ENCODE data around the gene NFATC2IP.

Gene NFATC2IP

DNA sequence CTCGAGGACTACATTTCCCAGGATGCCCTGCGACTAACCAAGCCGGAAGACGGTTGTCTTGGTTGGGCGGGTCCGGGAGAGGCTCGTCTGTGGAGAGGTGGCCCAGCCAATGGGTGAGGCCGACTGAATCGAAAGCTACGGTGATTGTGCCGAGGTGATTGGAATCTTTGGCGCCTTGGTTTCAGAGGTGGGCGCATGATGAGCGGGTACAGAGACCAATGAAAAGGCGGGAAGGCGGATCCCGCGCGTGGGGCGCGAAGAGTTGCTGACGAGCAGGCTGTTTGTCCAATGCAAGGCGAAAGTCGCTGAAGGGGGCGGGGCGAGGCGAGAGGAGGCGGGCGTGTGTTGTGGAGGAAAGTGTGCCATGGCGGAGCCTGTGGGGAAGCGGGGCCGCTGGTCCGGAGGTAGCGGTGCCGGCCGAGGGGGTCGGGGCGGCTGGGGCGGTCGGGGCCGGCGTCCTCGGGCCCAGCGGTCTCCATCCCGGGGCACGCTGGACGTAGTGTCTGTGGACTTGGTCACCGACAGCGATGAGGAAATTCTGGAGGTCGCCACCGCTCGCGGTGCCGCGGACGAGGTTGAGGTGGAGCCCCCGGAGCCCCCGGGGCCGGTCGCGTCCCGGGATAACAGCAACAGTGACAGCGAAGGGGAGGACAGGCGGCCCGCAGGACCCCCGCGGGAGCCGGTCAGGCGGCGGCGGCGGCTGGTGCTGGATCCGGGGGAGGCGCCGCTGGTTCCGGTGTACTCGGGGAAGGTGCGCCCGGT lies at the start of gene NFATC2IP:
Gene NFATC2IP, plus strand, starts transcription at position 290 of the 762 bp plus-strand sequence. Its CDS starts 75 bp downstream, at position 365.
- Histone ChIP-seq H3K9me3 (ENCODE audit: control insufficient read depth, insufficient read depth, low read length) (no peaks in the 10 kb centered on the region), H3K4me1 (ENCODE audit: control insufficient read depth, insufficient read depth, low read length) (no peaks in the 10 kb centered on the region), H3K36me3 (ENCODE audit: control insufficient read depth, insufficient read depth, low read length) (peaks cover 8% of the 10 kb centered on the region; the same call in 1 of the 2 replicates), H3K4me3 (ENCODE audit: low read length) (peak within 1 kb of the TSS; percentile 94), H3K27ac (ENCODE audit: low read length) (no peak within 1 kb of the TSS), H3K27me3 (ENCODE audit: control insufficient read depth, insufficient read depth, low read length) (no peaks in the 10 kb centered on the region)
- DNase-seq (ENCODE audit: low read depth, low spot score), result peak; percentile 99
- no CpG with 5 or more reads among the region's 79 CpGs for WGBS (ENCODE audit: insufficient coverage, insufficient read length)

DNA sequence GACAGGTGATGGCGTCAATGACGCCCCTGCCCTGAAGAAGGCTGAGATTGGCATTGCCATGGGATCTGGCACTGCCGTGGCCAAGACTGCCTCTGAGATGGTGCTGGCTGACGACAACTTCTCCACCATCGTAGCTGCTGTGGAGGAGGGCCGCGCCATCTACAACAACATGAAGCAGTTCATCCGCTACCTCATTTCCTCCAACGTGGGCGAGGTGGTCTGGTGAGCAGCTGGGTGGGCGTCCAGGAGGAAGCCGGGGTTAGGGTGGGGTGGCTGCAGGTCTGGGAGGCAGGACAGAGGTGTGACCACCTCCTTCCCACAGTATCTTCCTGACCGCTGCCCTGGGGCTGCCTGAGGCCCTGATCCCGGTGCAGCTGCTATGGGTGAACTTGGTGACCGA lies 48.9 kb upstream of the NFATC2IP start:
- Histone ChIP-seq H3K4me1 (ENCODE audit: control insufficient read depth, insufficient read depth, low read length) (no peaks in the 10 kb centered on the region; the same call in 1 of the 2 replicates), H3K9me3 (ENCODE audit: control insufficient read depth, insufficient read depth, low read length) (no peaks in the 10 kb centered on the region), H3K36me3 (ENCODE audit: control insufficient read depth, insufficient read depth, low read length) (no peaks in the 10 kb centered on the region; the same call in 1 of the 2 replicates), H3K4me3 (ENCODE audit: low read length) (no peak overlapping the region), H3K27ac (ENCODE audit: low read length) (no peak overlapping the region), H3K27me3 (ENCODE audit: control insufficient read depth, insufficient read depth, low read length) (no peaks in the 10 kb centered on the region)
- no CpG with 5 or more reads among the region's 15 CpGs for WGBS (ENCODE audit: insufficient coverage, insufficient read length)
- no peak for DNase-seq (ENCODE audit: low read depth, low spot score)

DNA sequence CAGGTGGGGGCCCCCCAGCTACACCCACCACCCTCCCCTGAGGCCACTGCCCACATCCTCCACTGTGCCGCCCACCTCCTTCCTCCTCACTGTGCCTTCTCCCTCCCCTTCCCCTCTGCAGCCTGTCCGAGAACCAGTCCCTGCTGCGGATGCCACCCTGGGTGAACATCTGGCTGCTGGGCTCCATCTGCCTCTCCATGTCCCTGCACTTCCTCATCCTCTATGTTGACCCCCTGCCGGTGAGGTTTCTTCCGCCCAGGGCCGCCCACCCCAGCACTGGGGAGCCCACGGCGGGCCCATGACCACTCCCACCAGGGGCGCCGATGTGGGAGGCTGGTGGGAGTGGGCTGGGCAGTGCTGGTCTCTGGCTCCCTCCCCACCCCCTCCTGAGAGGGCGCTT lies 47.8 kb upstream of the NFATC2IP start:
- no peak for DNase-seq (ENCODE audit: low read depth, low spot score)
- Histone ChIP-seq H3K9me3 (ENCODE audit: control insufficient read depth, insufficient read depth, low read length) (no peaks in the 10 kb centered on the region), H3K4me3 (ENCODE audit: low read length) (no peak overlapping the region), H3K4me1 (ENCODE audit: control insufficient read depth, insufficient read depth, low read length) (no peaks in the 10 kb centered on the region; the same call in 1 of the 2 replicates), H3K36me3 (ENCODE audit: control insufficient read depth, insufficient read depth, low read length) (no peaks in the 10 kb centered on the region; the same call in 1 of the 2 replicates), H3K27ac (ENCODE audit: low read length) (no peak overlapping the region), H3K27me3 (ENCODE audit: control insufficient read depth, insufficient read depth, low read length) (no peaks in the 10 kb centered on the region)
- no CpG with 5 or more reads among the region's 11 CpGs for WGBS (ENCODE audit: insufficient coverage, insufficient read length)

DNA sequence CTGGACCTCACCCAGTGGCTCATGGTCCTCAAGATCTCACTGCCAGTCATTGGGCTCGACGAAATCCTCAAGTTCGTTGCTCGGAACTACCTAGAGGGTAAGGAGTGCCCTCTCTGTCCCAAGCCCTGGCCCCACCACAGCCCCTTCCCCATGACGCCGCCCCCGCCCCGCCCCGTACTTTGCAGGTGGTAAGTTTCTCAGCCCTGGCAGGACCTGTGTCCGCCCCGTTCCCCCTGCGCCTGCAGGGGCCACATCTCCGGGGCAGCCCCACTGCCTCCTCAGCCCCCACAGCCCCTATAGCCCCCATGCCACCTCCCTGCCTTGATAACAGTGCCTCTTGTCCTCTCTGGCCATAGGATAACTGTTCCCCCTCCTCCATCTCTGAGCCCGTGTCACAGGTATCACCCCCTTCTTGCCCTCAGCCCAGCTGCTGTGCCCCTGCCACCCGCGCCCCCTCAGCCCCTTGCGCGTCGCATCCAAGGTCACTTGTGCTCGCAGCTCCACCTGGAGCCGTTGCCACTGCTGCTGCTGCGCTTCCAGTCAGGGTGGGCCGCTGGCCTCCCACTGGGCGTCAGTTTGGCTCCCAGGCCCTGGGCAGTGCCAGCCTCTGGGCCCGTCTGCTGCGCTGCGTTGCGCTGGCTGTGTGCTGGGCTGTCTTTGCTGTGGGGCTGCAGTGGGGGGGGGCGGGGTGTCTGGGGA lies 47.2 kb upstream of the NFATC2IP start:
- Histone ChIP-seq H3K9me3 (ENCODE audit: control insufficient read depth, insufficient read depth, low read length) (no peaks in the 10 kb centered on the region), H3K36me3 (ENCODE audit: control insufficient read depth, insufficient read depth, low read length) (no peaks in the 10 kb centered on the region; the same call in 1 of the 2 replicates), H3K27me3 (ENCODE audit: control insufficient read depth, insufficient read depth, low read length) (no peaks in the 10 kb centered on the region), H3K4me1 (ENCODE audit: control insufficient read depth, insufficient read depth, low read length) (no peaks in the 10 kb centered on the region; the same call in 1 of the 2 replicates), H3K4me3 (ENCODE audit: low read length) (no peak overlapping the region), H3K27ac (ENCODE audit: low read length) (no peak overlapping the region)
- DNase-seq (ENCODE audit: low read depth, low spot score), result no peak
- no CpG with 5 or more reads among the region's 29 CpGs for WGBS (ENCODE audit: insufficient coverage, insufficient read length)

DNA sequence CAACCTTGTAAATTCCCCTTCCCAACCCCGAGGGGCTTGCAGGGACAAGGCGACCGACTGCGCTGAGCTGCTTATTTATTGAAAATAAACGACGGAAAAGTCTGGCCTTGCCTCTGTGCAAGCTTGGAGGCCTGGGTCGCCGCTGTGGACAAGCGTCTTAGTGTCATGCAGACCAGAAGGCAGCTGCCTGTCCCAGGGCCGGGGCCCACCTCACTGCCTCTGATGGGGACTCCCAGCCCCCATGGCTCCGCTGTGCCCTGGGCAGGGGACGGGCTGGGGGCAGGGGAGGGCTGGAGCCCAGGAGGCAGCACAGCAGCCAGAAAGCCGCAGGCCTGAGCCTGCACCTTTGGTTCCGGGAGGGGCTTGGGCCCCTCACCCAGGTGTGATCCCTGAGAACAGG lies 46.4 kb upstream of the NFATC2IP start:
- Histone ChIP-seq H3K27me3 (ENCODE audit: control insufficient read depth, insufficient read depth, low read length) (no peaks in the 10 kb centered on the region), H3K9me3 (ENCODE audit: control insufficient read depth, insufficient read depth, low read length) (no peaks in the 10 kb centered on the region), H3K36me3 (ENCODE audit: control insufficient read depth, insufficient read depth, low read length) (no peaks in the 10 kb centered on the region; the same call in 1 of the 2 replicates), H3K4me3 (ENCODE audit: low read length) (no peak overlapping the region), H3K27ac (ENCODE audit: low read length) (no peak overlapping the region), H3K4me1 (ENCODE audit: control insufficient read depth, insufficient read depth, low read length) (no peaks in the 10 kb centered on the region; the same call in 1 of the 2 replicates)
- DNase-seq (ENCODE audit: low read depth, low spot score), result no peak
- WGBS (ENCODE audit: insufficient coverage, insufficient read length), result no CpG with 5 or more reads among the region's 14 CpGs

DNA sequence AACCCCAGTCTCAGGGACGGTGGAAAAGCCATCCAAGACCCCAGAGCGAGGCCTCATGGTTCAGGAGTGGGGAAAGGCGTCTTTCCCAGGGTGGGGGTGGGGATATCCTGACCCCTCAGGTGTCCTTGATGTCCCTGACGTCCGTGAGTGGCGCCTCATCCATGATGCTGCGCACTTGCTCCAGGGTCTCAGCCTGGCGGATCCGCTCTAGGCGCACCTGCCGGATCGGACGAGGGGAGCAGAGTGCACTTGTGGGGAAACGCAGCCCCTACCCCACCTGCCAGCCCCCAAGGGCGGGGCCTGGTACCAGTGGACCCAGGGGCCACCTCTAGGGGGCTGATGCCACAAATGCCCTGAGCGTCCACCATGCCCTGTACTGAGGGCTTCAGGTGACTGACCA lies 45.9 kb upstream of the NFATC2IP start:
- H3K9me3 ChIP-seq (ENCODE audit: control insufficient read depth, insufficient read depth, low read length), result no peaks in the 10 kb centered on the region
- H3K4me3 ChIP-seq (ENCODE audit: low read length), result no peak overlapping the region
- H3K4me1 ChIP-seq (ENCODE audit: control insufficient read depth, insufficient read depth, low read length), result no peaks in the 10 kb centered on the region; the same call in 1 of the 2 replicates
- WGBS (ENCODE audit: insufficient coverage, insufficient read length), result no CpG with 5 or more reads among the region's 16 CpGs
- H3K27me3 ChIP-seq (ENCODE audit: control insufficient read depth, insufficient read depth, low read length), result no peaks in the 10 kb centered on the region
- no peaks in the 10 kb centered on the region; the same call in 1 of the 2 replicates for H3K36me3 ChIP-seq (ENCODE audit: control insufficient read depth, insufficient read depth, low read length)
- no peak overlapping the region for H3K27ac ChIP-seq (ENCODE audit: low read length)
- DNase-seq (ENCODE audit: low read depth, low spot score), result no peak

DNA sequence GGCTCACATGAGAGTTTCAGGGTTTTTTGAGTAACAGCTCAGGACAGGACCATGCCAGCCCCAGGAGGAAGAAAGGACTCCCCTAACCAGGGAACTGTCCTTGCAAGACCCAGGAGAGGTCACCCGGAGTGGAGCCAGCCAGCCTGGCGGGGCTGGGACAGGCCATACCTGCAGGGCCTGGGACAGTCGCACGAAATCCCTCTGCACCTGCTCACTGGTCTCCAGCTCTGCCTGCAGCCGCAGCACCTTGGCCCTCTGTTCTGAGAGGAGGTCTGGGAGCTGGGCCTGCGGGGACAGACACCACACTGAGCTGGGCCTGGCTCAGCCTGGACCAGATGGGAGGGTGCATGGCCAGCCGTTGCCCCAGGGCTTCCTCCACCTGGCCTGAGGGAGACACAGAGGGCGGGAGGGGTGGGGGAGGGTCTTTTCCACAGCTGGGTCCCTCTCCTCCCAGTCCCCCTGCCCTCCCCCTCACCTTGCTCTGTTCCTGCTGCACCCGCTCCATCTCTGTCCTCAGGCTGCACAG lies 45.4 kb upstream of the NFATC2IP start:
- H3K27me3 ChIP-seq (ENCODE audit: control insufficient read depth, insufficient read depth, low read length), result no peaks in the 10 kb centered on the region
- WGBS (ENCODE audit: insufficient coverage, insufficient read length), result no CpG with 5 or more reads among the region's 9 CpGs
- no peaks in the 10 kb centered on the region; the same call in 1 of the 2 replicates for H3K4me1 ChIP-seq (ENCODE audit: control insufficient read depth, insufficient read depth, low read length)
- no peak for DNase-seq (ENCODE audit: low read depth, low spot score)
- H3K36me3 ChIP-seq (ENCODE audit: control insufficient read depth, insufficient read depth, low read length), result no peaks in the 10 kb centered on the region; the same call in 1 of the 2 replicates
- H3K4me3 ChIP-seq (ENCODE audit: low read length), result no peak overlapping the region
- no peak overlapping the region for H3K27ac ChIP-seq (ENCODE audit: low read length)
- no peaks in the 10 kb centered on the region for H3K9me3 ChIP-seq (ENCODE audit: control insufficient read depth, insufficient read depth, low read length)

DNA sequence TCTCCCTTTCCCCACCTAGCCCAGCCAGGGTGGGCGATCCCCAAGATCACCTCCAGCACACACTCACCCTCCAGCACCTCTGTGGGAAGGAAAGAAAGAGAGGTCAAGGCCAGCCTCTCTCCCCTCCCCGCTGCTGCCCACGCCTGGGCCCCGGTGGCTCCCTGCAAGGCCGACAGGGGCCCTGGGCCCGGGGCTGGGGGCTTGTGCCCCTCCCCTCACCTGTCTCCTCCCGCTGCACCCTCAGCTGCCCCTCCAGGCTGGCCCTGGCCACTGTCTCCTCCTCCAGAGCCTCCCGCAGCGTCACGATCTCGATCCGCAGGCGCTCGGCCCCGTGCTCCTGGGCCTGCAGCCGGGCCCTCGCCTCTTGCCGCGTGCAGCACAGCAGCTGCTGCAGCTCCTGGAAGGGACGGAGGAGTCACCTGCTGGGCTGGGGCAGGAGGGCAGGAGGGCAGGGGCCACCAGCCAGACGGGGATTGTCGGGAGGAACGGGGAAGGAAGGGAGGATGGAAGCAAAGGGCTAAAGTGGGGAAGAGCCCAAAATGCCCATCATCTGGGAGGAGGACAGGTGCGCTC lies 44.9 kb upstream of the NFATC2IP start:
- no peak overlapping the region for H3K4me3 ChIP-seq (ENCODE audit: low read length)
- no peak overlapping the region for H3K27ac ChIP-seq (ENCODE audit: low read length)
- no peaks in the 10 kb centered on the region for H3K27me3 ChIP-seq (ENCODE audit: control insufficient read depth, insufficient read depth, low read length)
- H3K4me1 ChIP-seq (ENCODE audit: control insufficient read depth, insufficient read depth, low read length), result no peaks in the 10 kb centered on the region; the same call in 1 of the 2 replicates
- WGBS (ENCODE audit: insufficient coverage, insufficient read length), result no CpG with 5 or more reads among the region's 24 CpGs
- no peaks in the 10 kb centered on the region for H3K9me3 ChIP-seq (ENCODE audit: control insufficient read depth, insufficient read depth, low read length)
- H3K36me3 ChIP-seq (ENCODE audit: control insufficient read depth, insufficient read depth, low read length), result no peaks in the 10 kb centered on the region; the same call in 1 of the 2 replicates
- DNase-seq (ENCODE audit: low read depth, low spot score), result no peak

DNA sequence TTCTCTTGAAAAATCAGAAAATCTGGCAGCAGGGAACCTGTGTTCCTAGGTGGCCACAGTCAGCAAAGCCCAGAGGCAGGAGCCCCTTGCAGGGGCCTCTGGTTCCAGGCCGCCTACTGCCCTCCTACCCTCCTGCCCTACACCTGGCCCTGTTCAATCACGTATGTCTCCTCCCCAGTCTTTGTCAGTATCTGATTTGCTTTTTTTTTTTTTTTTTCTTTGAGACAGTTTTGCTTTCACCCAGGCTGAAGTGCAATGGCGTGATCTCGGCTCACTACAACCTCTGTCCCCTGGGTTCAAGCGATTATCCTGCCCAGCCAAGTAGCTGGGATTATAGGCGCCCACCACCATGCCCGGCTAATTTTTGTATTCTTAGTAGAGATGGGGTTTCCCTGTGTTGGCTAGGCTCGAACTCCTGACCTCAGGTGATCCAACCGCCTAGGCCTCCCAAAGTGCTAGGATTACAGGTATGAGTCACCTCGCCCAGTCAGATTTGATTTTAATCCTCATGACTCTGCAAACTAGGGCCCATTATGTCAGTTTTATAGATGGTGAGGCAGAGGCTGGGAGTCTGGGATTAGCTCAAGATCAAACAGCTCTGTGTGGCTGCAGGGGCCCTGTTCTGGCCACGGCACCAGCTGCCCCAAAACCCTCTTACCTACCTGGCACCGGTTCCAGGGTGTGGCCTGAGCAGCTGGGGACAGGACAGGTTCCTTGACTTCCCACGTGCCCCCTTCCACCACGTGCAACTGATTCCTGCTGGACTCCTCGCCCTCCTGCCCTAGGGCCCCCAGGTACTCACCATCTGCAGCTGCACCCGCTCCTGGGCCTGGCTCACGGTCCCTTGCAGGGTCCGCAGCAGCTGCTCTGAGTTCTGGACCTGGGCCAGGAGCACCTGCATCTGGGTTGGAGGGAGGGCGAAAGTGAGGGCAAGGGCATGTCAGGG lies 40.4 kb upstream of the NFATC2IP start:
- Histone ChIP-seq H3K9me3 (ENCODE audit: control insufficient read depth, insufficient read depth, low read length) (no peaks in the 10 kb centered on the region), H3K4me1 (ENCODE audit: control insufficient read depth, insufficient read depth, low read length) (no peaks in the 10 kb centered on the region; the same call in 1 of the 2 replicates), H3K27ac (ENCODE audit: low read length) (no peak overlapping the region), H3K4me3 (ENCODE audit: low read length) (no peak overlapping the region), H3K36me3 (ENCODE audit: control insufficient read depth, insufficient read depth, low read length) (peaks cover 6% of the 10 kb centered on the region; the same call in 1 of the 2 replicates), H3K27me3 (ENCODE audit: control insufficient read depth, insufficient read depth, low read length) (no peaks in the 10 kb centered on the region)
- DNase-seq (ENCODE audit: low read depth, low spot score), result no peak
- no CpG with 5 or more reads among the region's 19 CpGs for WGBS (ENCODE audit: insufficient coverage, insufficient read length)
